Kidney (tissue), 14 donors: ENCODE measurements around the gene ADD2. TPM values are rescaled to one million over a fixed set of nuclear protein-coding genes. Genes with fewer than 3 reads are reported as not detected.

Source experiments
- DNase-seq, 5 donors: peaks; one replicate each; pipeline ENCODE4 v3.0.0-alpha.2; 2013 to 2020
- FAIRE-seq: peaks from 2 replicates; lab custom pipeline; 2012; peaks lifted over from hg19 to GRCh38; lab: Jason Lieb, UNC
- H3K27ac ChIP-seq, 2 donors: one replicate each; pipeline ENCODE4 v1.7.0; 2013; ENCODE audit warnings: low read depth in 2 of 2, low read length in 2 of 2, inconsistent platforms in 1 of 2
- H3K27me3 ChIP-seq: one replicate; pipeline ENCODE4 v1.7.1; 2013; ENCODE audit warnings: low read length, inconsistent platforms; ENCODE audit not compliant: control insufficient read depth, insufficient read depth
- H3K36me3 ChIP-seq, 3 donors: one replicate each; pipeline versions ENCODE4 v1.7.0 to v1.7.1; 2013; ENCODE audit warnings: low read length in 3 of 3, control low read depth in 1 of 3, inconsistent platforms in 1 of 3; ENCODE audit not compliant: insufficient read depth in 3 of 3, control insufficient read depth in 2 of 3
- H3K4me1 ChIP-seq, 3 donors: one replicate each; pipeline versions ENCODE4 v1.7.0 to v1.7.1; 2013; ENCODE audit warnings: low read length in 3 of 3, inconsistent platforms in 1 of 3, low read depth in 1 of 3; ENCODE audit not compliant: control insufficient read depth in 2 of 3, insufficient read depth in 2 of 3
- H3K4me3 ChIP-seq, 3 donors: one replicate each; pipeline versions ENCODE4 v1.7.0 to v1.8.1; 2013; ENCODE audit warnings: low read length in 3 of 3, control low read depth in 1 of 3, inconsistent platforms in 1 of 3
- H3K9ac ChIP-seq, 3 donors: one replicate each; pipeline versions ENCODE4 v1.7.0 to v1.7.1; 2013; ENCODE audit warnings: low read length in 3 of 3, control low read depth in 1 of 3, inconsistent platforms in 1 of 3
- H3K9me3 ChIP-seq, 3 donors: one replicate each; pipeline versions ENCODE4 v1.7.0 to v1.7.1; 2013; ENCODE audit warnings: low read length in 3 of 3, control low read depth in 1 of 3, inconsistent platforms in 1 of 3; ENCODE audit not compliant: control insufficient read depth in 2 of 3, insufficient read depth in 1 of 3
- CTCF ChIP-seq: IDR thresholded peaks from 3 replicates; pipeline ENCODE4 v1.5.1; 2012; ENCODE audit warnings: mild to moderate bottlenecking, moderate library complexity, borderline replicate concordance; ENCODE audit not compliant: insufficient read depth; ENCODE audit errors: extremely low read depth
- intact Hi-C: fragments of 100-400 bp; cut with DNase I; formaldehyde crosslinking; loops from one replicate; pipeline ENCODE4 v1.11.1; 2022
- polyA plus RNA-seq: library from polyadenylated mRNA; stranded (reverse); fragments of 350-450 nt; fragmentation: Illumina TruSeq; extraction: RNeasy Lipid Tissue Mini Kit (QIAGEN cat#74804); gene quantifications from one replicate; pipeline ENCODE4 v1.2.3, GENCODE V29; 2014; ENCODE audit warnings: low read depth, low replicate concordance; ENCODE audit not compliant: insufficient read depth
- total RNA-seq: library from RNA; stranded (reverse); fragmentation: NEBNext Ultra II Directional; extraction: Animal tissue kit (Norgen Biotek cat#: 25700); gene quantifications from one replicate; pipeline ENCODE4 v1.2.1, GENCODE V29; 2021
- donor health status: control.
- donor health status: control.
- donor health status: control.
- donor health status: control.
- donor health status: control.
- donor health status: DM: yes; HTN: yes; CAD: no.
- donor health status: Normal renal cell carcinoma (clear cell type).

Gene ADD2
- total and polyA plus RNA-seq, 2 donors from 2014 or later, result 2.9 TPM; not detected in 1

GRCh38 chr2:70765507-70765906 is 2.5 kb downstream of the ADD2 start:
- Histone ChIP-seq H3K9ac (no peak overlapping the region), H3K27me3 (peaks cover 8% of the 10 kb centered on the region), H3K4me1 (peaks cover 0 to 7% (median 0%) of the 10 kb centered on the region in 3 donors), H3K9me3 (no peaks in the 10 kb centered on the region), H3K27ac (no peak overlapping the region), H3K36me3 (no peaks in the 10 kb centered on the region), H3K4me3 (no peak overlapping the region)
- no peak for TF ChIP-seq CTCF
- FAIRE-seq (no peak), DNase-seq (no peak)
- intact Hi-C loops, result no loop called here

- FAIRE-seq, result no peak
- H3K9ac ChIP-seq, result no peak overlapping the region
- intact Hi-C loops, result no loop called here
Measured at GRCh38 chr2:70759446-70759845, 8.6 kb downstream of the ADD2 start.

GRCh38 chr2:70757966-70758365 is 10.0 kb downstream of the ADD2 start:
- no peak overlapping the region for H3K27ac ChIP-seq
- no peaks in the 10 kb centered on the region for H3K36me3 ChIP-seq
- H3K4me3 ChIP-seq, result no peak overlapping the region
- FAIRE-seq (no peak), DNase-seq (no peak)
- intact Hi-C loops, result no loop called here
- H3K27me3 ChIP-seq, result no peaks in the 10 kb centered on the region
- H3K9me3 ChIP-seq, result no peaks in the 10 kb centered on the region
- H3K4me1 ChIP-seq, result no peaks in the 10 kb centered on the region
- no peak for TF ChIP-seq CTCF
- no peak overlapping the region for H3K9ac ChIP-seq

More at GRCh38 chr2:70759446-70759845, 8.6 kb downstream of the ADD2 start:
- Histone ChIP-seq H3K4me1 (no peaks in the 10 kb centered on the region), H3K9me3 (no peaks in the 10 kb centered on the region), H3K4me3 (no peak overlapping the region), H3K36me3 (no peaks in the 10 kb centered on the region), H3K27ac (no peak overlapping the region), H3K27me3 (no peaks in the 10 kb centered on the region)
- no peak for TF ChIP-seq CTCF
- no peak for DNase-seq

- Histone ChIP-seq H3K4me3 (no peak overlapping the region), H3K4me1 (no peaks in the 10 kb centered on the region), H3K36me3 (no peaks in the 10 kb centered on the region), H3K9ac (no peak overlapping the region), H3K27ac (no peak overlapping the region), H3K27me3 (no peaks in the 10 kb centered on the region), H3K9me3 (no peaks in the 10 kb centered on the region)
- DNase-seq, result no peak
- no peak for FAIRE-seq
- no peak for TF ChIP-seq CTCF
- intact Hi-C loops, result no loop called here
Measured at GRCh38 chr2:70757360-70757759, 10.6 kb downstream of the ADD2 start.
